ENCODE data around the gene COBL. TPM values are rescaled to one million over a fixed set of nuclear protein-coding genes. Genes with fewer than 3 reads are reported as not detected.

COBL gene
- total and polyA plus RNA-seq, 2 of the 4 experiments (the other 2 are of a cell fraction): under 0.01 TPM; not detected in 1

GRCh38 chr7:51335057-51335456 lies 18.4 kb upstream of the COBL start:
- Histone ChIP-seq H2AK5ac (ENCODE audit: low read depth, low read length) (no peak overlapping the region), H3K9me3 (ENCODE audit: control insufficient read depth, insufficient read depth, low read length) (peaks cover 2% of the 10 kb centered on the region), H4K5ac (ENCODE audit: low read depth, low read length) (no peak overlapping the region), H3K14ac (replicated peaks; ENCODE audit: low read depth, low read length) (no peak overlapping the region), H3K4ac (ENCODE audit: low read depth, low read length) (no peak overlapping the region), H3K23ac (ENCODE audit: low read depth, low read length) (no peak overlapping the region), H4K8ac (ENCODE audit: low read depth in 2 of 2, low read length in 2 of 2) (no peak overlapping the region), H2BK5ac (ENCODE audit: low read depth, low read length, poor library complexity, severe bottlenecking) (no peak overlapping the region), H2BK120ac (ENCODE audit: low read depth, low read length) (no peak overlapping the region), H3K4me2 (ENCODE audit: low read depth, low read length) (no peak overlapping the region), H3K4me1 (ENCODE audit: control insufficient read depth, insufficient read depth, low read length) (no peaks in the 10 kb centered on the region), H4K91ac (ENCODE audit: insufficient read depth, low read depth, low read length) (no peak overlapping the region), H3K18ac (ENCODE audit: low read depth, low read length) (no peak overlapping the region), H3K79me1 (ENCODE audit: low read depth in 1 of 2, low read length in 2 of 2) (no peaks in the 10 kb centered on the region), H3K27me3 (ENCODE audit: control insufficient read depth, insufficient read depth, low read length) (no peaks in the 10 kb centered on the region), H3K9ac (ENCODE audit: low read depth, low read length) (no peak overlapping the region), H2AFZ (replicated peaks; ENCODE audit: low read length, poor library complexity) (no peak overlapping the region), H2BK15ac (ENCODE audit: low read depth, low read length) (no peak overlapping the region), H4K20me1 (ENCODE audit: insufficient read depth, low read length) (no peaks in the 10 kb centered on the region), H3K9me1 (ENCODE audit: insufficient read depth, low read length) (no peaks in the 10 kb centered on the region), H3K4me3 (ENCODE audit: insufficient read depth, low read depth, low read length) (no peak overlapping the region), H3K56ac (ENCODE audit: extremely low read depth, insufficient read depth, low read length) (no peak overlapping the region), H2BK20ac (ENCODE audit: low read depth, low read length) (no peak overlapping the region), H3K36me3 (ENCODE audit: control insufficient read depth, insufficient read depth, low read length) (no peaks in the 10 kb centered on the region), H2AK9ac (replicated peaks; ENCODE audit: low read depth, low read length, poor library complexity) (no peak overlapping the region), H3K27ac (ENCODE audit: insufficient read depth, low read length) (no peak overlapping the region)
- dilution Hi-C loops (cut with HindIII; ENCODE audit: low sequenced_read_pairs, unreplicated experiment) (no loop called here), in situ Hi-C loops (cut with MboI; ENCODE audit: low sequenced_read_pairs) (no loop called here), intact Hi-C loops (cut with micrococcal nuclease) (no loop called here)
- BruUV-seq (replicated peaks): no TSS peak
- TF ChIP-seq MXI1 (IDR thresholded peaks at IDR 0.05; ENCODE audit: borderline replicate concordance, low read depth, low read length) (no peak), ELK1 (IDR thresholded peaks at IDR 0.05; ENCODE audit: borderline replicate concordance, low read depth, low read length) (no peak), RCOR1 (IDR thresholded peaks at IDR 0.05; ENCODE audit: insufficient replicate concordance, low read length) (no peak), FOS (IDR thresholded peaks at IDR 0.05; ENCODE audit: low read depth, low read length) (no peak), RFX5 (IDR thresholded peaks at IDR 0.05; ENCODE audit: low read depth, low read length) (no peak), CEBPB (IDR thresholded peaks at IDR 0.05; ENCODE audit: low read depth, low read length) (no peak), CTCF (conservative IDR thresholded peaks at IDR 0.05; ENCODE audit: low read depth, low read length) (no peak), USF2 (IDR thresholded peaks at IDR 0.05; ENCODE audit: low read depth, low read length) (no peak), SMC3 (IDR thresholded peaks at IDR 0.05; ENCODE audit: low read depth, low read length) (no peak), MAZ (IDR thresholded peaks at IDR 0.05; ENCODE audit: borderline replicate concordance, low read depth, low read length) (no peak)
- no peak for ATAC-seq (ENCODE audit: low read depth)
- DNase-seq: no peak
- WGBS, 2 experiments (ENCODE audit: extremely low coverage in 2 of 2, insufficient read length in 1 of 2): no CpG with 5 or more reads among the region's 2 CpGs
- POLR2A ChIA-PET (ENCODE audit: unreplicated experiment): no interaction called here
- CTCF ChIA-PET: no interaction called here

Data from IMR-90 (cell line).